G401 (cell line): ENCODE measurements around the gene CASP12. TPM values are rescaled to one million over a fixed set of nuclear protein-coding genes. Genes with fewer than 3 reads are reported as not detected.
A peak's percentile ranks its signal among the peaks of the same experiment; 100 is the strongest.

Experiments used
- DNase-seq: peaks from one replicate; pipeline ENCODE4 v3.0.0-alpha.2; 2015; ENCODE audit warnings: low spot score
- in situ Hi-C: cut with HindIII; loops from 2 replicates; pipeline ENCODE4 v1.10.0; 2016; ENCODE audit warnings: low sequenced_read_pairs, mixed read lengths
- total RNA-seq: library from RNA; depleted of rRNA; stranded (reverse); fragments of >200 nt; shearing (Covaris generic); gene quantifications from 2 replicates; pipeline ENCODE4 v1.2.3, GENCODE V29; 2014

Gene CASP12
- total RNA-seq, 1 experiment from 2014 or later: not detected

DNA sequence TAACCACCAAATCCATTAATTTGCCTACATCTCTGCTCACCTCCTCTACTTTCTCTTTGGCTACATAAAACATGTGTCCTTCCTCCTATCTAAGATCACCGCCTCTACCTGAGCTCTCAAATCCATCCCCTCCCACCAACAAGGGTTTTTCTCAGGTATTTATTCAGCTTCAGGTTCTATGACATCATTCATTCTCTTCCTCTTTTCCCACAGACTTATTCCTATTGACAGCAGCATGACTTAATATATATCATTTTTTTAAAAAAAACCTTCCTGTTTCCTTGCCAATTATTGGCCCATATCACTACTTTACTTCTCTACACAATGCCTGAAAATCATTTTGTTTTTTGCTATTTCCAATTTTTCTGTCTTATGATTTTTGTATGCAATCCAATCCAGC, 4.4 kb downstream of the CASP12 start:
- in situ Hi-C loops: no loop called here
- no peak for DNase-seq

- DNase-seq: peak; percentile 17
- in situ Hi-C loops: no loop called here
Measured at GRCh38 chr11:104892723-104893511, 5.3 kb downstream of the CASP12 start.

DNA sequence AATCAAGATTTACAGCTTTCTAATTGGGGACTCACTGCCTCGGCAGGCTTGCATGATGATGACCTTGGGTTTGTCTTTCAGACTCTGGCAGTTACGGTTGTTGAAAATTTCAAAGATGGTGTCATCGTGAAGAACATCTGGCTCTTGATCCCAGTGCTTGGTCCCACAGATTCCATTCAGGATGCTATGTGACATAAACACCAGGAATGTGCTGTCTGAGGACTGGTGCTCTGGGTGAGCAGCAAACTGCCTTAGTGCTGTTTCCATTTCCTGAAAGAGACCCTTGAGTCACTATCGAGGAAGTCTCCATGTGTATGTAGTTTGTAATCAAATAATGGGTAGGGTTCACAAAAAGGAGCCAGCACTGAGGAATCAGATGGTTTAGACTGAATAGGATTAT, 7.1 kb downstream of the CASP12 start:
- no peak for DNase-seq
- in situ Hi-C loops: no loop called here

DNA sequence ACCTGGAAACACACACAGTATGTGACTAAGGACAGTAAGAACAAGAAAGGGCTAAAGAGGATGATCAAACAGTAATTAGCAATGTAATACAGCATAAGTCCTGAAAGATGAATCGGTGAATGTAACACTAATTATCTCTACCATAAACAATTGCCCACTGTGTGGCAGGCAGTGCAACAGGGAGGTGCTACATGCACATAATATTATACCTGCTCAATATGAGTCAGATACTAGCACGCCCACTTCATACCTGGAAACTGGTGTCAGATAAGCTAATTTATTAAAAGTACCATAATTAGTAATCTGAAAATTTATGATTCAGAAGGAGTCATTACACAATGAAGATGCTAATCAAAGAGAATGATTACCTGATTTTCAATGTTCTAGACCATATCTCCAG, 14.9 kb downstream of the CASP12 start:
- in situ Hi-C loops: no loop called here
- no peak for DNase-seq

DNA sequence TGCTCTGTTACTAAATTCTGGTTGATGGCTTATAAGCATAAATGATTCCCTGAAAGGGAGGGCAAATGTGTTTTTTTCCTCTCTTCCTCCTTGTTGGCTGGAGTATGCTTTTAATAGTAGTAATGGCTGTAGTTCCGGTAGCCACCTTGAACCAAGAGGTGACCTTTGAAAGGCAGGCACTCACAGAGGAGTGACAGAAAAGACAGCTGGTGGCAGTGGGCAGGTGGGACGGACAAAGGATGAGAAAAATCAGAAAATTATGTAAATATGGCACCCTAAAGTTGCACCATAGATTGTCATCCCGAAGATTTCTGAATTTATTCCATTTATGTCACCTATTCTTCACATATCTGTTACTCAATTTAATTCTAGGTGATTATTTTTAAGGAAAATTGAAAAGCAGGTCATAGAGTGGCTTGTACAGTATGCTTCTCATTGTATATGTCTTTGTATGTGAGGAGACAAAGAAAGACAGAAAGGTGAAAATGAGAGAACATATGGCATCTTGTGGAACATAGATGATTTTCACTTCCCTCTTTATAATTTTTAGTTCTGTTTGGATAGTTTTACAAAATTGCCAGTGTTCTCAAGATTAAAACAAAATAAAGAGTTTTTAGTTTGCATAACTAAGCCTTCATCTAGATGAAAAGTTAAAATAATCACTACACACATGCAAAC, 17.0 kb downstream of the CASP12 start:
- DNase-seq: no peak
- in situ Hi-C loops: no loop called here

DNA sequence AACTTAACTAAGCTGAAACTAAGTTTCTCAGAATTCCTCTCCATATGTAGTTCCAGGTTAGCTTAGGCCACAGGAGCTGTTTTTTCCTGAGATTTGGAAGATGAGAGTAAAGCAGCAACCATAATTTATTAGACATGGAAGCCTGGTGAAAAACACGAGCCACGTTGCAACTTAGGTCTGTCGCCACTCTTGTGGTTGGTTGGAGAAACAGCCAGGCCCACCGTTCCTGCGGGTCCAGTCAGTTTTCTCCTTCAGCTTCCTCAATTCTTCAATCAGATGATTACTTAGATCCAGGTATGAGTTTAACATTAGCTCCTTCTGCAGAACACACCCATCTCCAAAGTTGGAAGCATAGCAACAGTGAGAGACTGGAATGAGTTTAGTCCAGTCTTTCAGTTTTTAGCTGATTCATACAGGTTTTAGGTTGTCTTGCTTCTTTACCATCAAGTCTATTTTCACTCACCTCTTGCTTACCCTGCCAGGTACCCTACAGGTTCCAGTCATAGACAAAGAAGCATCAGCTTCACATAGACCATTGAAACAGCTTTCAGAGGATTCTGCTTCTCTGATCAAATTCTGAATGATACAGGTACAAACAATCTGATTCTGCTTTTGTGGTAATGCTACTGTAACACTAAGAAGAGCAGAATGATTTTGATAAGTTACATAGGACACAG, 18.6 kb downstream of the CASP12 start:
- in situ Hi-C loops: no loop called here
- DNase-seq: no peak

- in situ Hi-C loops: no loop called here
- DNase-seq: no peak
Measured at GRCh38 chr11:104876861-104877431, 21.3 kb downstream of the CASP12 start.

DNA sequence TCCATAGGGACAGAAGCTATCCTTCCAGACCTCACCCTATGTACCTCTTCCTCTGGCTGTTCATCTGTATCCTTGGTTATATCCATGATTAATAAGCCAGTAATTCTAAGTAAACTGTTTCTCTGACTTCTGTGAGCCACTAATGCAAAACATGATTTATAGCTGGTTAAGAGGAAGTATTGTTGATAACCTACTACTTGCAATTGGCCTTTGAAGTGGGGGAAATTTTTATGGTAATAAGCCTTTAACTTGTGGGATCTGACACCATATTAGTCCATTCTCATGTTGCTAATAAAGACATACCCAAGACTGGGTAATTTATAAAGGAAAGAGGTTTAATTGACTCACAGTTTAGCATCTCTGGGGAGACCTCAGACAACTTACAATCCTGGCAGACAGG, 21.9 kb downstream of the CASP12 start:
- in situ Hi-C loops: no loop called here
- DNase-seq: no peak

DNA sequence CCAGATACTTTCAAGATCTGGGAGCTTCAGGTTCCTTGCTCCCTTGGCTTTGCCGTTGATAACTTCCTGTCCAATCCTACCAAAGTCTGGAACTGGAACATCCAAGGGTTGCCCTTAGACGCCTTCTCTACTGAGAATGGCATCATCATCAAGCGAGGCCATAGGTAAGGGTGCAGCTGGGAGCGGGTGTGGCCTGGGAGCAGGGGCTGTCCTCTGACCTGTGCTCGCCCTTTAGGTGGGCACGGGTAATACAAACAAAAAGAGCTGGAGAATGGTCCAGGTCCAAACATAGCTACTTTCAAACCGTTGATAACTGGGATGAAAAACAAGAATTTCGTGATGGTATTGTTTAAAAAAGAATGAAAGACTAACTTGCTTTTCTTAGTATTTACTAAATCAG, 25.0 kb downstream of the CASP12 start:
- no peak for DNase-seq
- in situ Hi-C loops: no loop called here

DNA sequence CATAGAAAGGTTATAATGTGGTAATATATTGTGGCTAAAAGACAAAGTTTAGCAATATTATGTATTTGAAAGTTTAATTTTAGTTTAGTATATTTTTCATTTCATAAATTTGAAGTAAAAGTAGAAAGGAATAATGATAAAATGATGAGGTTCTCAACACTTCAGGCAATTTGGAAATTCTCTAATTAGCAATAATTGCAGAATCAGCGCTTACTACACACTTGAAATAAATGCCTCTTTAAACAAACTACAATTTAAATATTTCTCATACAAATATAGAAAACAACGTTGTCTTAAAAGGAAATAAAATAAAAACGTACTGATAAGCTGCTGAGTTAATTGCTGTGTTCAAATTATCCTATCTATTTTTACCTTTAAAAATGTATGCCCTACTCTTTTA, 25.9 kb downstream of the CASP12 start:
- DNase-seq: no peak
- in situ Hi-C loops: no loop called here

GRCh38 chr11:104870910-104871309, 27.4 kb downstream of the CASP12 start:
- DNase-seq: no peak
- in situ Hi-C loops: no loop called here

GRCh38 chr11:104866815-104867214, 31.4 kb downstream of the CASP12 start:
- no peak for DNase-seq
- in situ Hi-C loops: no loop called here

- in situ Hi-C loops: no loop called here
- DNase-seq: peak; percentile 69
Measured at GRCh38 chr11:104858882-104859775, 39.1 kb downstream of the CASP12 start.

- in situ Hi-C loops: no loop called here
- DNase-seq: no peak
Measured at GRCh38 chr11:104856607-104857006, 41.7 kb downstream of the CASP12 start.

DNA sequence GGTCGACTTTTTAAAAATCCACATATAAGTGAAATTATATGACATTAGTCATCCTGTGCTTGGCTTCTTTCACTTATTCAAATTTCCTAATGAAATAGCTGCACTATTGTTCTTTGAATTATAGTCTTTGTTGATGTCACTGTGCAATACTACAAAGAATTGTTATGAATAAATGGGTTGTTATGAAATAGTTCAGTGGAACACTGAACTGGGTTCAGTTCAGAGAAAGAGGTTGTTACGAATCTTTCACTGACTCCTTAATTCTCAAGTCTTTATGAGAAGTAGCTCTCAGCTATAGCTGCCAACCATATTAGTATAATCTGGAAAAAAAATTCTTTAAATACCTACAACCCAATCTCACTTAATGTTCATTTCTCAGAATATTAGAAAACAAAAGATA, 42.3 kb downstream of the CASP12 start:
- in situ Hi-C loops: no loop called here
- no peak for DNase-seq

DNA sequence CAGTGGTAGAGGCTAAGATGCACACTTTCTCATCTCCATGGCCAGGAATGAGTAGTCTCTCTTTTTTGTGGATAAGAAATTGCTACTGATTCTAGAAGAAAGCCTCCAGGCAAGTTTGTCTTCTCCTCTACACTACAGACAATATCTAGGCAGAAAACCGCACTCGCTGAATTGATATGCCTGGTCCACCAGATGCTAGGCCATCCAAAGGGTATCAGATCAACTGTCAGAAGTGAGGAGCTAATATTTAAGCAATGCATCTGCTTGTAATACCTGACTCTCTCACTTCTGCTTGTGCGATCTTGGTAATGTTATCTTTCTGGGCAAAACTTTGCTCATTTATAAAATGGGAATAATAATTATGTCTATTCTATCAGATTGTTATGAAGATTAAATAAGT, 45.0 kb downstream of the CASP12 start:
- DNase-seq: no peak
- in situ Hi-C loops: no loop called here

- in situ Hi-C loops: no loop called here
- no peak for DNase-seq
Measured at GRCh38 chr11:104852811-104853210, 45.4 kb downstream of the CASP12 start.

GRCh38 chr11:104846216-104846615, 52.0 kb downstream of the CASP12 start:
- in situ Hi-C loops: no loop called here
- DNase-seq: no peak

GRCh38 chr11:104844451-104844850, 53.8 kb downstream of the CASP12 start:
- DNase-seq: no peak
- in situ Hi-C loops: no loop called here
